Neutrophil (primary cell): ENCODE measurements around the gene EMC8.

Experiments
- H3K27ac ChIP-seq: fragments of 200-600 bp; sonication (generic); 2 replicates; pipeline ENCODE4 v1.5.1; 2016; ENCODE audit warnings: mild to moderate bottlenecking, moderate library complexity
- H3K27me3 ChIP-seq: fragments of 200-600 bp; sonication (generic); 2 replicates; pipeline ENCODE4 v1.6.0; 2016; ENCODE audit warnings: mild to moderate bottlenecking
- H3K36me3 ChIP-seq: fragments of 200-600 bp; sonication (generic); 2 replicates; pipeline ENCODE4 v1.5.1; 2017
- H3K4me1 ChIP-seq, 2 experiments: fragments of 200-600 bp in 1 of 2; sonication (generic) in 1 of 2; 1 replicate in 1 of 2; 2 replicates in 1 of 2; pipeline versions ENCODE4 v1.5.1 to v1.6.1; 2013 to 2016; ENCODE audit warnings: low read depth in 1 of 2, low read length in 1 of 2, mild to moderate bottlenecking in 1 of 2, moderate library complexity in 1 of 2; ENCODE audit not compliant: control insufficient read depth in 1 of 2, insufficient read depth in 1 of 2
- H3K4me3 ChIP-seq, 2 experiments: fragments of 200-600 bp in 1 of 2; sonication (generic) in 1 of 2; 1 replicate in 1 of 2; 2 replicates in 1 of 2; pipeline ENCODE4 v1.5.1; 2013 to 2016; ENCODE audit warnings: low read depth in 1 of 2, low read length in 1 of 2, mild to moderate bottlenecking in 1 of 2, moderate library complexity in 1 of 2
- H3K9me3 ChIP-seq: fragments of 200-600 bp; sonication (generic); 2 replicates; pipeline ENCODE4 v1.5.1; 2016
- CTCF ChIP-seq: fragments of 200-600 bp; sonication (generic); IDR thresholded peaks from 2 replicates; pipeline ENCODE4 v1.5.1; 2016; ENCODE audit warnings: antibody characterized with exemption

EMC8 gene

GRCh38 chr16:85763616-85764015 is 35.7 kb downstream of the EMC8 start:
- no peak for TF ChIP-seq CTCF
- Histone ChIP-seq H3K27me3 (no peaks in the 10 kb centered on the region), H3K4me3 (no peak overlapping the region), H3K36me3 (peaks cover 14% of the 10 kb centered on the region), H3K27ac (no peak overlapping the region), H3K9me3 (no peaks in the 10 kb centered on the region), H3K4me1 (peaks cover 43 to 51% of the 10 kb centered on the region in 2 experiments)

- Histone ChIP-seq H3K36me3 (peaks cover 8% of the 10 kb centered on the region), H3K4me3 (no peak overlapping the region), H3K9me3 (no peaks in the 10 kb centered on the region), H3K4me1 (peaks cover 50 to 57% of the 10 kb centered on the region in 2 experiments), H3K27me3 (no peaks in the 10 kb centered on the region), H3K27ac (peak overlapping the region; percentile 86)
- no peak for TF ChIP-seq CTCF
Observed at GRCh38 chr16:85762970-85763369, 36.4 kb downstream of the EMC8 start.

- H3K27me3 ChIP-seq, result no peaks in the 10 kb centered on the region
- H3K4me1 ChIP-seq, result peaks cover 51 to 60% of the 10 kb centered on the region in 2 experiments
- peaks cover 7% of the 10 kb centered on the region for H3K36me3 ChIP-seq
- TF ChIP-seq CTCF, result no peak
- H3K4me3 ChIP-seq, result peak overlapping the region; percentile 27 to 76
- H3K27ac ChIP-seq, result peak overlapping the region; percentile 86
- H3K9me3 ChIP-seq, result no peaks in the 10 kb centered on the region
Observed at GRCh38 chr16:85761861-85762260, 37.5 kb downstream of the EMC8 start.

GRCh38 chr16:85759631-85760419 is 39.5 kb downstream of the EMC8 start:
- TF ChIP-seq CTCF, result peak; percentile 85
- H3K4me1 ChIP-seq, result peaks cover 51 to 53% of the 10 kb centered on the region in 2 experiments
- peak overlapping the region; percentile 86 for H3K27ac ChIP-seq
- H3K4me3 ChIP-seq, result peak overlapping the region; percentile 76 to 79
- H3K36me3 ChIP-seq, result peaks cover under 1% of the 10 kb centered on the region
- no peaks in the 10 kb centered on the region for H3K27me3 ChIP-seq
- H3K9me3 ChIP-seq, result no peaks in the 10 kb centered on the region

GRCh38 chr16:85759136-85759535 is 40.2 kb downstream of the EMC8 start:
- Histone ChIP-seq H3K9me3 (no peaks in the 10 kb centered on the region), H3K27ac (peak overlapping the region; percentile 86), H3K27me3 (no peaks in the 10 kb centered on the region), H3K36me3 (no peaks in the 10 kb centered on the region), H3K4me1 (peaks cover 51 to 53% of the 10 kb centered on the region in 2 experiments), H3K4me3 (peak overlapping the region; percentile 76 to 79)
- no peak for TF ChIP-seq CTCF
